ENCODE data around the gene SLIT3. TPM values are rescaled to one million over a fixed set of nuclear protein-coding genes. Genes with fewer than 3 reads are reported as not detected.

SLIT3 gene
- total RNA-seq, 1 donor from 2014 or later = 3.2 TPM

- no peak for TF ChIP-seq CTCF (IDR thresholded peaks at IDR 0.05; ENCODE audit: unreplicated experiment)
- H3K27me3 Mint-ChIP-seq (ENCODE audit: unreplicated experiment) = peaks cover 1% of the 10 kb centered on the region
- DNase-seq (ENCODE audit: low spot score) = no peak
- no peaks in the 10 kb centered on the region for H3K36me3 Mint-ChIP-seq (ENCODE audit: low read depth, unreplicated experiment)
- no peak overlapping the region for H3K27ac Mint-ChIP-seq (ENCODE audit: unreplicated experiment)
- no peaks in the 10 kb centered on the region for H3K4me1 Mint-ChIP-seq (ENCODE audit: unreplicated experiment)
- no peaks in the 10 kb centered on the region for H3K9me3 Mint-ChIP-seq (ENCODE audit: unreplicated experiment)
- H3K4me3 Mint-ChIP-seq (ENCODE audit: unreplicated experiment) = no peak overlapping the region
Observed at GRCh38 chr5:169119288-169120048, 181.5 kb downstream of the SLIT3 start.

GRCh38 chr5:169116961-169117461, 183.9 kb downstream of the SLIT3 start:
- Mint-ChIP-seq H3K27me3 (ENCODE audit: unreplicated experiment) (peaks cover 2% of the 10 kb centered on the region), H3K27ac (ENCODE audit: unreplicated experiment) (no peak overlapping the region), H3K9me3 (ENCODE audit: unreplicated experiment) (no peaks in the 10 kb centered on the region), H3K4me1 (ENCODE audit: unreplicated experiment) (no peaks in the 10 kb centered on the region), H3K36me3 (ENCODE audit: low read depth, unreplicated experiment) (no peaks in the 10 kb centered on the region), H3K4me3 (ENCODE audit: unreplicated experiment) (no peak overlapping the region)
- no peak for TF ChIP-seq CTCF (IDR thresholded peaks at IDR 0.05; ENCODE audit: unreplicated experiment)
- DNase-seq (ENCODE audit: low spot score) = peak; percentile 6

- Mint-ChIP-seq H3K27ac (ENCODE audit: unreplicated experiment) (no peak overlapping the region), H3K4me1 (ENCODE audit: unreplicated experiment) (no peaks in the 10 kb centered on the region), H3K4me3 (ENCODE audit: unreplicated experiment) (no peak overlapping the region), H3K27me3 (ENCODE audit: unreplicated experiment) (peaks cover 2% of the 10 kb centered on the region), H3K36me3 (ENCODE audit: low read depth, unreplicated experiment) (no peaks in the 10 kb centered on the region), H3K9me3 (ENCODE audit: unreplicated experiment) (no peaks in the 10 kb centered on the region)
- DNase-seq (ENCODE audit: low spot score) = no peak
- TF ChIP-seq CTCF (IDR thresholded peaks at IDR 0.05; ENCODE audit: unreplicated experiment) = no peak
Observed at GRCh38 chr5:169115461-169116124, 185.3 kb downstream of the SLIT3 start.

- no peak for DNase-seq (ENCODE audit: low spot score)
- H3K36me3 Mint-ChIP-seq (ENCODE audit: low read depth, unreplicated experiment) = no peaks in the 10 kb centered on the region
- no peaks in the 10 kb centered on the region for H3K4me1 Mint-ChIP-seq (ENCODE audit: unreplicated experiment)
- H3K27me3 Mint-ChIP-seq (ENCODE audit: unreplicated experiment) = peaks cover 1% of the 10 kb centered on the region
- H3K4me3 Mint-ChIP-seq (ENCODE audit: unreplicated experiment) = no peak overlapping the region
- no peak for TF ChIP-seq CTCF (IDR thresholded peaks at IDR 0.05; ENCODE audit: unreplicated experiment)
- no peak overlapping the region for H3K27ac Mint-ChIP-seq (ENCODE audit: unreplicated experiment)
- H3K9me3 Mint-ChIP-seq (ENCODE audit: unreplicated experiment) = peaks cover 3% of the 10 kb centered on the region
Observed at GRCh38 chr5:169114466-169115065, 186.4 kb downstream of the SLIT3 start.
